GM12878 (cell line): Measurements from ENCODE around the gene TIGD2.

ENCODE experiments used
- CHD1 ChIP-seq: IDR thresholded peaks from 2 replicates; pipeline ENCODE4 v1.6.1; 2012; ENCODE audit warnings: low read depth, low read length, improper control_type of control experiment
- EZH2 ChIP-seq: IDR thresholded peaks from 2 replicates; pipeline ENCODE4 v1.6.1; 2012; ENCODE audit warnings: low read depth, mild to moderate bottlenecking, control low read depth, inconsistent platforms, low read length, borderline replicate concordance; ENCODE audit not compliant: control insufficient read depth
- HDAC2 ChIP-seq: fragments of 200-600 bp; sonication (generic); IDR thresholded peaks from 2 replicates; pipeline ENCODE4 v1.6.1; 2017
- ZNF274 ChIP-seq: IDR thresholded peaks from one replicate; pipeline ENCODE4 v1.8.0; 2011; ENCODE audit not compliant: insufficient read length, insufficient read depth
- TF ChIP-seq, protein P1 (sequence below), 3 experiments: IDR thresholded peaks in 2 of 3; conservative IDR thresholded peaks in 1 of 3; 2 replicates each; pipeline ENCODE4 v1.5.1; 2011; ENCODE audit warnings: low read depth in 3 of 3, low read length in 3 of 3, mild to moderate bottlenecking in 3 of 3, control low read depth in 2 of 3, moderate library complexity in 2 of 3, inconsistent platforms in 1 of 3, mixed read lengths in 1 of 3; ENCODE audit not compliant: control insufficient read depth in 2 of 3, insufficient read depth in 1 of 3; ENCODE audit errors: extremely low read depth in 1 of 3

DNA sequence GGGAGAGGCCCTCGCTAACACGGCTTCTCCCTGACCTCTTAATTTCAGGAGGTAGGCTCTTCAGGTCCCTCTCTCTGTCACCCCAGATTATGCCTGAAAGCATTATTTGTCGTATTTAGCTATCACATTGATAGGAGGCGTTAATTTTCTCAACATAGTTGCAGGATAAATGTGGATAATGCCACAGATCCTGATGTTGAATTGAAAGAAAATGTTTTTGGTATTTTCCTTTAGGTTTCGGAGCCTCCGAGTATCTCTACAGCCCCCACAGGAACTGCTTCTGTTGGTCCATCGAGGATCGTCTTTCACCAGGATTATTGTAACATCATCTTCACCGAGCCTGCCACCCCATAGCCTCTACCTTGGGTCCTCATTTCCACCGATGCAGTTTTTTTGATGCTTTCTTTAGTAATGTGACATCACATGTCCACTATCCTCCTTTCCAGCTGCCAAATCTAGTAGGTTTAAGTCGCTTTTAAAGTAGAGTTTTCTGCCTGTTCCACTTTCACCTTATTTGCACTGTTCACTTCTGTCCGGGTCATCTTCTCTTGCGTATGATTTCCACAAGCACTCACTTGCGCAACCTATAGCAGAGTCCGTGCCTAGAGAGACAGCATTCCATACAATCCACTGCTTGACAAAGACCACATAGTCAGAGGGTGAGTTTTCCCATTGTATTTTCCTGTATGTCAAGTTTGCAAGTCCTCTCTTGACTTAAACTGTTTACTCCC is 665 bp downstream of the TIGD2 start:
- TF ChIP-seq CHD1: no peak
- TF ChIP-seq, protein P1, sequence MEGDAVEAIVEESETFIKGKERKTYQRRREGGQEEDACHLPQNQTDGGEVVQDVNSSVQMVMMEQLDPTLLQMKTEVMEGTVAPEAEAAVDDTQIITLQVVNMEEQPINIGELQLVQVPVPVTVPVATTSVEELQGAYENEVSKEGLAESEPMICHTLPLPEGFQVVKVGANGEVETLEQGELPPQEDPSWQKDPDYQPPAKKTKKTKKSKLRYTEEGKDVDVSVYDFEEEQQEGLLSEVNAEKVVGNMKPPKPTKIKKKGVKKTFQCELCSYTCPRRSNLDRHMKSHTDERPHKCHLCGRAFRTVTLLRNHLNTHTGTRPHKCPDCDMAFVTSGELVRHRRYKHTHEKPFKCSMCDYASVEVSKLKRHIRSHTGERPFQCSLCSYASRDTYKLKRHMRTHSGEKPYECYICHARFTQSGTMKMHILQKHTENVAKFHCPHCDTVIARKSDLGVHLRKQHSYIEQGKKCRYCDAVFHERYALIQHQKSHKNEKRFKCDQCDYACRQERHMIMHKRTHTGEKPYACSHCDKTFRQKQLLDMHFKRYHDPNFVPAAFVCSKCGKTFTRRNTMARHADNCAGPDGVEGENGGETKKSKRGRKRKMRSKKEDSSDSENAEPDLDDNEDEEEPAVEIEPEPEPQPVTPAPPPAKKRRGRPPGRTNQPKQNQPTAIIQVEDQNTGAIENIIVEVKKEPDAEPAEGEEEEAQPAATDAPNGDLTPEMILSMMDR (IDR thresholded peaks at IDR 0.05 in 2 of 3, conservative IDR thresholded peaks at IDR 0.05 in 1 of 3; ENCODE audit: control insufficient read depth in 2 of 3, extremely low read depth in 1 of 3, insufficient read depth in 1 of 3, low read depth in 3 of 3, low read length in 3 of 3): no peak
- TF ChIP-seq EZH2: no peak
- no peak for TF ChIP-seq ZNF274
- TF ChIP-seq HDAC2: no peak
